ENCODE results near the gene JMJD4. TPM values are rescaled to one million over a fixed set of nuclear protein-coding genes. Genes with fewer than 3 reads are reported as not detected.

The JMJD4 gene
- total and polyA plus RNA-seq, 9 of the 15 experiments (the other 6 are each of a cell fraction or from before 2014, with no cell fraction given), result 1.4 to 42.6 (median 29.2) TPM

DNA sequence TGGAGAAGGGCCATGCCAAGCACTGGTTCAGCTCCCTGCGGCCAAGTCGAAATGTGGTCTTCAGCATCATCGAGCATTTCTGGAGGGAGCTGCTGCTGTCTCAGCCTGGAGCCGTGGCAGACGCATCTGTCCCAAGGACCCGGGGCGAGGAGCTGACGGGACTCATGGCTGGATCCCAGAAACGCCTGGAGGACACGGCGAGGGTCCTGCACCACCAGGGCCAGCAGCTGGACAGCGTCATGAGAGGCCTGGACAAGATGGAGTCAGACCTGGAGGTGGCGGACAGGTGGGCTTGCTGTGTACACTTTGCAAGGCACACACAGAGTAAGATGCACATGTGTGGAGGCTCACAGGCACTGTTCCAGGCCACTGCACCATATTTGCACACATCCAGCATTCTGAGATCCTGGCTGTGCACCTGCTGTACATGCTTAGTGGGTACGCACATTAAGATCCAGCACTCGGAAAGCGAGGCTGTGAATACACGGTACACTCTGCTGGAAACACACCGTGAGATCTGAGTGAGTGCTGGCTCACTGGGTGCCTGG lies 12.9 kb upstream of the JMJD4 start:
- intact Hi-C loops (cut with micrococcal nuclease), result no loop called here
- TF ChIP-seq RAD51 (IDR thresholded peaks at IDR 0.05; ENCODE audit: borderline replicate concordance, low read depth), result no peak
- TF ChIP-seq FOXA3 (CRISPR knock-in tag; conservative IDR thresholded peaks at IDR 0.05 in 1 of 2, IDR thresholded peaks at IDR 0.05 in 1 of 2), result 0 out of 4 replicates have a peak, but pooled peaks of 1 of the 2 experiments have one; percentile 65
- TF ChIP-seq, protein P1, sequence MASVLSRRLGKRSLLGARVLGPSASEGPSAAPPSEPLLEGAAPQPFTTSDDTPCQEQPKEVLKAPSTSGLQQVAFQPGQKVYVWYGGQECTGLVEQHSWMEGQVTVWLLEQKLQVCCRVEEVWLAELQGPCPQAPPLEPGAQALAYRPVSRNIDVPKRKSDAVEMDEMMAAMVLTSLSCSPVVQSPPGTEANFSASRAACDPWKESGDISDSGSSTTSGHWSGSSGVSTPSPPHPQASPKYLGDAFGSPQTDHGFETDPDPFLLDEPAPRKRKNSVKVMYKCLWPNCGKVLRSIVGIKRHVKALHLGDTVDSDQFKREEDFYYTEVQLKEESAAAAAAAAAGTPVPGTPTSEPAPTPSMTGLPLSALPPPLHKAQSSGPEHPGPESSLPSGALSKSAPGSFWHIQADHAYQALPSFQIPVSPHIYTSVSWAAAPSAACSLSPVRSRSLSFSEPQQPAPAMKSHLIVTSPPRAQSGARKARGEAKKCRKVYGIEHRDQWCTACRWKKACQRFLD (CRISPR knock-in tag; IDR thresholded peaks at IDR 0.05), result no peak
- TF ChIP-seq XRCC5 (IDR thresholded peaks at IDR 0.05; ENCODE audit: low read depth, low read length), result no peak
- no peak for TF ChIP-seq SPI1 (IDR thresholded peaks at IDR 0.05; ENCODE audit: borderline replicate concordance, low read depth, low read length)
- TF ChIP-seq TEAD2 (tag; IDR thresholded peaks at IDR 0.05), result no peak
- peak in 1 of 2 experiments; percentile 37; a peak in 1 of 4 replicates for TF ChIP-seq TEAD1 (CRISPR knock-in tag; IDR thresholded peaks at IDR 0.05)
- TF ChIP-seq, protein P2, sequence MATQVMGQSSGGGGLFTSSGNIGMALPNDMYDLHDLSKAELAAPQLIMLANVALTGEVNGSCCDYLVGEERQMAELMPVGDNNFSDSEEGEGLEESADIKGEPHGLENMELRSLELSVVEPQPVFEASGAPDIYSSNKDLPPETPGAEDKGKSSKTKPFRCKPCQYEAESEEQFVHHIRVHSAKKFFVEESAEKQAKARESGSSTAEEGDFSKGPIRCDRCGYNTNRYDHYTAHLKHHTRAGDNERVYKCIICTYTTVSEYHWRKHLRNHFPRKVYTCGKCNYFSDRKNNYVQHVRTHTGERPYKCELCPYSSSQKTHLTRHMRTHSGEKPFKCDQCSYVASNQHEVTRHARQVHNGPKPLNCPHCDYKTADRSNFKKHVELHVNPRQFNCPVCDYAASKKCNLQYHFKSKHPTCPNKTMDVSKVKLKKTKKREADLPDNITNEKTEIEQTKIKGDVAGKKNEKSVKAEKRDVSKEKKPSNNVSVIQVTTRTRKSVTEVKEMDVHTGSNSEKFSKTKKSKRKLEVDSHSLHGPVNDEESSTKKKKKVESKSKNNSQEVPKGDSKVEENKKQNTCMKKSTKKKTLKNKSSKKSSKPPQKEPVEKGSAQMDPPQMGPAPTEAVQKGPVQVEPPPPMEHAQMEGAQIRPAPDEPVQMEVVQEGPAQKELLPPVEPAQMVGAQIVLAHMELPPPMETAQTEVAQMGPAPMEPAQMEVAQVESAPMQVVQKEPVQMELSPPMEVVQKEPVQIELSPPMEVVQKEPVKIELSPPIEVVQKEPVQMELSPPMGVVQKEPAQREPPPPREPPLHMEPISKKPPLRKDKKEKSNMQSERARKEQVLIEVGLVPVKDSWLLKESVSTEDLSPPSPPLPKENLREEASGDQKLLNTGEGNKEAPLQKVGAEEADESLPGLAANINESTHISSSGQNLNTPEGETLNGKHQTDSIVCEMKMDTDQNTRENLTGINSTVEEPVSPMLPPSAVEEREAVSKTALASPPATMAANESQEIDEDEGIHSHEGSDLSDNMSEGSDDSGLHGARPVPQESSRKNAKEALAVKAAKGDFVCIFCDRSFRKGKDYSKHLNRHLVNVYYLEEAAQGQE (IDR thresholded peaks at IDR 0.05; ENCODE audit: borderline replicate concordance), result peak; percentile 26
- TF ChIP-seq, protein P2 (CRISPR knock-in tag; IDR thresholded peaks at IDR 0.05; ENCODE audit: low read depth), result no peak
- TF ChIP-seq ZNF133 (CRISPR knock-in tag; IDR thresholded peaks at IDR 0.05), result no peak
- TF ChIP-seq, protein P3, sequence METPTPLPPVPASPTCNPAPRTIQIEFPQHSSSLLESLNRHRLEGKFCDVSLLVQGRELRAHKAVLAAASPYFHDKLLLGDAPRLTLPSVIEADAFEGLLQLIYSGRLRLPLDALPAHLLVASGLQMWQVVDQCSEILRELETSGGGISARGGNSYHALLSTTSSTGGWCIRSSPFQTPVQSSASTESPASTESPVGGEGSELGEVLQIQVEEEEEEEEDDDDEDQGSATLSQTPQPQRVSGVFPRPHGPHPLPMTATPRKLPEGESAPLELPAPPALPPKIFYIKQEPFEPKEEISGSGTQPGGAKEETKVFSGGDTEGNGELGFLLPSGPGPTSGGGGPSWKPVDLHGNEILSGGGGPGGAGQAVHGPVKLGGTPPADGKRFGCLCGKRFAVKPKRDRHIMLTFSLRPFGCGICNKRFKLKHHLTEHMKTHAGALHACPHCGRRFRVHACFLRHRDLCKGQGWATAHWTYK (CRISPR knock-in tag; IDR thresholded peaks at IDR 0.05), result 0 out of 2 replicates have a peak, but pooled peaks have one; percentile 41

More for the DNA sequence above, 12.9 kb upstream of the JMJD4 start:
- H3K9ac ChIP-seq (ENCODE audit: insufficient read depth in 1 of 2, low read depth in 2 of 2, low read length in 2 of 2), result peak overlapping the region in 1 of 2 experiments; percentile 69; a peak in 2 of 4 replicates
- H3K27me3 ChIP-seq (ENCODE audit: control insufficient read depth in 2 of 2, insufficient read depth in 2 of 2, low read length in 2 of 2), result no peaks in the 10 kb centered on the region
- no peaks in the 10 kb centered on the region for H3K9me3 ChIP-seq (replicated peaks; ENCODE audit: control insufficient read depth, insufficient read depth, low read depth, low read length)
- H3K36me3 ChIP-seq (ENCODE audit: control insufficient read depth, insufficient read depth, low read length), result peaks cover 39% of the 10 kb centered on the region
- no peak for ATAC-seq
- H3K4me3 ChIP-seq, result no peak overlapping the region
- H3K4me1 ChIP-seq (replicated peaks in 1 of 2; ENCODE audit: control insufficient read depth in 2 of 2, insufficient read depth in 2 of 2, low read length in 2 of 2), result peaks cover 26 to 43% of the 10 kb centered on the region in 2 experiments
- 90% methylated on average over 18 of the region's 18 CpGs for WGBS (ENCODE audit: insufficient coverage, low coverage, missing lambda C conversion rate)
- DNase-seq (ENCODE audit: extremely low read depth in 1 of 4, low spot score in 3 of 4), result no peak
- peak overlapping the region; percentile 55 for H3K4me2 ChIP-seq (ENCODE audit: insufficient read depth, low read length)
- H3K79me2 ChIP-seq (ENCODE audit: control insufficient read depth, insufficient read depth, low read length), result peaks cover 75% of the 10 kb centered on the region
- ChIA-PET CTCF (ENCODE audit: low intra/inter-chr PET ratio) (no interaction called here), POLR2A (interaction anchor here (0.5 to 0.7 kb wide), 2 partner anchors 11 to 828 kb away, joined by 3 to 4 read pairs; no protein-coding TSS in a partner anchor)
- no peak overlapping the region for H2AFZ ChIP-seq (ENCODE audit: low read depth, low read length)
- H4K20me1 ChIP-seq (replicated peaks; ENCODE audit: control insufficient read depth, insufficient read depth, low read length), result peaks cover 11% of the 10 kb centered on the region
- FAIRE-seq, result no peak
- peaks cover 22% of the 10 kb centered on the region for H3K9me1 ChIP-seq (ENCODE audit: control insufficient read depth, insufficient read depth, low read length)
- in situ Hi-C loops (cut with MboI), result no loop called here
- BruUV-seq (replicated peaks), result no TSS peak
- H3K27ac ChIP-seq (ENCODE audit: extremely low read depth, low read depth, low read length), result peak overlapping the region; percentile 16; the same call in 1 of the 3 replicates
